Endothelial cell (in vitro differentiated cells): ENCODE results near the gene RIMBP2. TPM values are rescaled to one million over a fixed set of nuclear protein-coding genes. Genes with fewer than 3 reads are reported as not detected.
A peak's percentile ranks its signal among the peaks of the same experiment; 100 is the strongest.

Source experiments
- DNase-seq: peaks from one replicate; pipeline ENCODE4 v3.0.0; 2021; ENCODE audit warnings: low spot score
- H3K27ac Mint-ChIP-seq: one replicate; pipeline ENCODE4 v1.8.0; 2021; ENCODE audit warnings: mixed read lengths, inconsistent platforms; ENCODE audit not compliant: unreplicated experiment
- H3K27me3 Mint-ChIP-seq: one replicate; pipeline ENCODE4 v1.8.0; 2021; ENCODE audit warnings: mild to moderate bottlenecking, moderate library complexity, mixed read lengths, inconsistent platforms; ENCODE audit not compliant: unreplicated experiment
- H3K36me3 Mint-ChIP-seq: one replicate; pipeline ENCODE4 v1.8.0; 2021; ENCODE audit warnings: mild to moderate bottlenecking, low read depth, mixed read lengths, inconsistent platforms; ENCODE audit not compliant: unreplicated experiment
- H3K4me1 Mint-ChIP-seq: one replicate; pipeline ENCODE4 v1.8.0; 2021; ENCODE audit warnings: mild to moderate bottlenecking, mixed read lengths, inconsistent platforms; ENCODE audit not compliant: unreplicated experiment
- H3K4me3 Mint-ChIP-seq: one replicate; pipeline ENCODE4 v1.8.0; 2021; ENCODE audit warnings: mild to moderate bottlenecking, mixed read lengths, inconsistent platforms; ENCODE audit not compliant: unreplicated experiment
- H3K9me3 Mint-ChIP-seq: one replicate; pipeline ENCODE4 v1.8.0; 2021; ENCODE audit warnings: mixed read lengths, inconsistent platforms; ENCODE audit not compliant: unreplicated experiment
- CTCF ChIP-seq: fragments of 200-600 bp; sonication (generic); IDR thresholded peaks from one replicate; pipeline ENCODE4 v1.5.0; 2021; ENCODE audit warnings: antibody characterized with exemption; ENCODE audit not compliant: unreplicated experiment
- total RNA-seq: library from RNA; stranded (reverse); fragmentation: NEBNext Ultra II Directional; extraction: Animal tissue kit (Norgen Biotek cat#: 25700); gene quantifications from one replicate; pipeline ENCODE4 v1.2.1, GENCODE V29; 2021; ENCODE audit not compliant: unreplicated experiment

The RIMBP2 gene
- total RNA-seq, 1 donor from 2014 or later: 1.4 TPM

GRCh38 chr12:130716969-130717366 lies 869 bp upstream of the RIMBP2 start:
- H3K4me1 Mint-ChIP-seq: peaks cover 3% of the 10 kb centered on the region
- H3K27me3 Mint-ChIP-seq: peaks cover 11% of the 10 kb centered on the region
- H3K4me3 Mint-ChIP-seq: no peak overlapping the region
- TF ChIP-seq CTCF: no peak
- H3K27ac Mint-ChIP-seq: no peak overlapping the region
- peaks cover 11% of the 10 kb centered on the region for H3K9me3 Mint-ChIP-seq
- peaks cover 8% of the 10 kb centered on the region for H3K36me3 Mint-ChIP-seq
- DNase-seq: no peak

- H3K27ac Mint-ChIP-seq: no peak overlapping the region
- H3K27me3 Mint-ChIP-seq: peaks cover 17% of the 10 kb centered on the region
- peaks cover 25% of the 10 kb centered on the region for H3K9me3 Mint-ChIP-seq
- DNase-seq: no peak
- no peak for TF ChIP-seq CTCF
- H3K4me3 Mint-ChIP-seq: peak overlapping the region; percentile 79
- peaks cover 3% of the 10 kb centered on the region for H3K4me1 Mint-ChIP-seq
- peaks cover 8% of the 10 kb centered on the region for H3K36me3 Mint-ChIP-seq
Measured at GRCh38 chr12:130715150-130715997, 725 bp downstream of the RIMBP2 start.

GRCh38 chr12:130714591-130715149 lies 1.4 kb downstream of the RIMBP2 start:
- Mint-ChIP-seq H3K4me3 (no peak overlapping the region), H3K27me3 (peaks cover 21% of the 10 kb centered on the region), H3K9me3 (peaks cover 28% of the 10 kb centered on the region), H3K36me3 (peaks cover 8% of the 10 kb centered on the region), H3K27ac (no peak overlapping the region), H3K4me1 (peaks cover 3% of the 10 kb centered on the region)
- TF ChIP-seq CTCF: no peak
- no peak for DNase-seq

GRCh38 chr12:130714091-130714590 lies 2.0 kb downstream of the RIMBP2 start:
- H3K27me3 Mint-ChIP-seq: peaks cover 21% of the 10 kb centered on the region
- peaks cover 8% of the 10 kb centered on the region for H3K36me3 Mint-ChIP-seq
- no peak overlapping the region for H3K4me3 Mint-ChIP-seq
- DNase-seq: no peak
- TF ChIP-seq CTCF: no peak
- peaks cover 28% of the 10 kb centered on the region for H3K9me3 Mint-ChIP-seq
- peaks cover 3% of the 10 kb centered on the region for H3K4me1 Mint-ChIP-seq
- no peak overlapping the region for H3K27ac Mint-ChIP-seq

GRCh38 chr12:130713581-130713991 lies 2.5 kb downstream of the RIMBP2 start:
- no peak for TF ChIP-seq CTCF
- H3K9me3 Mint-ChIP-seq: peaks cover 28% of the 10 kb centered on the region
- no peak overlapping the region for H3K27ac Mint-ChIP-seq
- H3K4me1 Mint-ChIP-seq: peaks cover 3% of the 10 kb centered on the region
- H3K4me3 Mint-ChIP-seq: no peak overlapping the region
- peaks cover 23% of the 10 kb centered on the region for H3K27me3 Mint-ChIP-seq
- peaks cover 8% of the 10 kb centered on the region for H3K36me3 Mint-ChIP-seq
- DNase-seq: no peak
